ENCODE data around the gene SUPT5H.
"Not testable (repeated sequence)": the region's sequence is repeated elsewhere in the genome, so short reads cannot be mapped to it uniquely, and the experiment has no call there.

The SUPT5H gene

DNA sequence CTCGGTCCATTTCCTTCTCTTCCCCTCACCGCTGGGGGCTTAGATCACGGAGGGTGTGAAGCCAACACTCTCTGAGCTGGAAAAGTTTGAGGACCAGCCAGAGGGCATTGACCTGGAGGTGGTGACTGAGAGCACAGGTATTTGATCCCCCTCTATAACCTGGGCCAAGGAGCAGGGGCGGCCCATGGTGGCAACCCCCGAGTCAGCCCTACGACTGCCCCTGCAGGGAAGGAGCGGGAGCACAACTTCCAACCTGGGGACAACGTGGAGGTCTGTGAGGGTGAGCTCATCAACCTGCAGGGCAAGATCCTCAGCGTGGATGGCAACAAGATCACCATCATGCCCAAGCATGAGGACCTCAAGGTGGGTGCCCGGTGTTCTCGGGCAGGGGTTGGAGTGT, 23.7 kb downstream of the SUPT5H start:
- no peak for DNase-seq

DNA sequence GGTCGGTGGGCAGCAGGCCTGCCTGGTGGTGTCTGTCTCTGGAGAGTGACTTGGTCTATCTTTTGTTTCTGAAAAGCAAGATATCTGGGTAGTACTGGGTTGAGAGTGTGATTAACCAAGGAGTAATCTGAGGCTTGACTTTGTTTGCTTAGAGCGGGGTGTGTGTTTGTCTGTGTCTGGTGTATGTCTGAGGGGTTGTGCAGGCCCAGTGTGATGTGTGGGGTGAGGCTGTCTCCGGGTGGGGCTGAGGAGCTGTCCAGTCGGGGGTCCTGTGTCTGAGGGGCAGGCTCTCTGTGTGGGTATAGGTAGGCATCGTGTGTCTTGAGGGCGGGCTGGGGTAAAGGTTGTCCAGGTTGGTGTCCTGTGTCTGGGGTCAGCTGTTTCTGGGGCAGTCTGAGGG, 24.2 kb downstream of the SUPT5H start:
- no peak for DNase-seq

DNA sequence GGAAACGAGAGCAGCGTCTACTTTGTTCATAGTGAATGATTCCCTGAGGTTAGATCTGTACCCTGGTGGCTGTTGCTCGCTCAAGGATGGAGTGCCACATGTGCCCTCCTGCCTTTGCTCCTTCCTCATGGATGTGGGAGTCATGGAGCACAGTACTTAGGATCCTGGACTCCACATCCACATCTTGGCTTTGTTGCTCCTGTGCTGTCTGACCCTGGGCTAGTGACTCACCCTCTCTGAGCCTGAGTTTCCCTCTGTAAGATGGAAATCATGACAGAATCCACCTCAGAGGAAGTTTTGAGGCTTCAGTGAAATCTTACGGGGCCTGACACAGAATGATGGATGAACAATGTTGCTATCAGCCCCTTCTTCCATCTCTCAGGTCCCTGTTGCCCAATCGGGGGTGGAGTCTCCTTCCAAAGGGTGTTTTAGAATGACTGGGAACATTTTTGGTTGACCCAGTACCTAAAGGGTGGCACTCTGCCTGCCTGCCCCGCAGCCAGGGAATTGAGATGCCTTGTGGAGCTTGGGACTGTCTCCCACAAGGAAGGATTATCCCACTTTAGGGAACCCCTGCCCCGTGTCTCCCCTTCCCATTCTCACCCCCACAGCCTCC, 25.4 kb downstream of the SUPT5H start:
- DNase-seq: no peak

- DNase-seq: no peak
Observed at GRCh38 chr19:39471756-39472536, 26.6 kb downstream of the SUPT5H start.

DNA sequence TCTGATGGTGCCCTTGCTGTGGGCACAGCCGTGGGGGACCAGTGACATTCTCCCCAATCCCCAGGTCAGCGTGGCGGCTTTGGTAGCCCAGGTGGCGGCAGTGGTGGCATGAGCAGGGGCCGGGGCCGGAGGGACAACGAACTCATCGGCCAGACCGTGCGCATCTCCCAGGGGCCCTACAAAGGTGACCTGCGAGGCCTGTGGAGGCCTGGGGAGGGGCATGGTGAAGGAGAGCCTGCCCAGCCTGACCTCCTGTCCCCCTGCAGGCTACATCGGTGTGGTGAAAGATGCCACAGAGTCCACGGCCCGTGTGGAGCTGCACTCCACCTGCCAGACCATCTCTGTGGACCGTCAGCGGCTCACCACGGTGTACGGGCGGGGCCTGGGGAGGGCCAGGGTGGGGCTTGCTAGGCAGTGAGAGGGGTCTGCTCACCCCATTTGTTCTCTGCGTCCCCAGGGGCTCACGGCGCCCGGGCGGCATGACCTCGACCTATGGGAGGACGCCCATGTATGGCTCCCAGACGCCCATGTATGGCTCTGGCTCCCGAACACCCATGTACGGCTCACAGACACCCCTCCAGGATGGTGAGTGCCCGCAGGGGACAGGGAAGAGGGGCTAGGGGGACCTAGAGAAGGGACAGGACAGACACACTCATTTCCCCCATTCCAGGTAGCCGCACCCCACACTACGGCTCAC, 27.5 kb downstream of the SUPT5H start:
- no peak for DNase-seq

- no peak for DNase-seq
Observed at GRCh38 chr19:39473443-39473960, 28.1 kb downstream of the SUPT5H start.

DNA sequence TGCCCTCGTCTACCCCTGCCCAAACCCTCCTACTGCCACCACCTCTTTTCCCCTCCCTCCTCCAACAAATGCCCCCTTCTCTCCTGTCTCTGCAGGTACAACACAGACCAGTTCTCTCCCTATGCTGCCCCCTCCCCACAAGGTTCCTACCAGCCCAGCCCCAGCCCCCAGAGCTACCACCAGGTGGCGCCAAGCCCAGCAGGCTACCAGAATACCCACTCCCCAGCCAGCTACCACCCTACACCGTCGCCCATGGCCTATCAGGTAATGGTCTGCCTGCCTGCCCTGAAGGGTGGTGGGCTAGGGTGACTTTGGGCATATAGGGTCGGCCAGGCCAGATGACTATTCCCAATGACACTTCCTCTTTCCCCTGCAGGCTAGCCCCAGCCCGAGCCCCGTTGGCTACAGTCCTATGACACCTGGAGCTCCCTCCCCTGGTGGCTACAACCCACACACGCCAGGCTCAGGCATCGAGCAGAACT, 28.8 kb downstream of the SUPT5H start:
- peak; percentile 62 for DNase-seq

- DNase-seq: no peak
Observed at GRCh38 chr19:39475748-39476147, 30.4 kb downstream of the SUPT5H start.

DNA sequence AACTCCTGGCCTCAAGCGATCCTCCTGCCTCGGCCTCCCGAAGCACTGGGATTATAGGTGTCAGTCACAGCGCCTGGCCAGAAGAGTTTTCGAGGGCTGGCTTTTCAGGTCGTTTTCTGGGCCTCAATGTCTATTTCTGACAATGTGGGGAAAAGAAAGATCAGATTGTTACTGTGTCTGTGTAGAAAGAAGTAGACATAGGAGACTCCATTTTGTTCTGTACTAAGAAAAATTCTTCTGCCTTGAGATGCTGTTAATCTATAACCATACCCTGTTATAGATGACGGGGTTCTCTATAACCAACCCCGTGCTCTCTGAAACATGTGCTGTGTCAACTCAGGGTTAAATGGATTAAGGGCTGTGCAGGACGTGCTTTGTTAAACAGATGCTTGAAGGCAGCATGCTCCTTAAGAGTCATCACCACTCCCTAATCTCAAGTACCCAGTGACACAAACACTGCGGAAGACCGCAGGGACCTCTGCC, 34.0 kb downstream of the SUPT5H start:
- DNase-seq: not testable (repeated sequence)

DNA sequence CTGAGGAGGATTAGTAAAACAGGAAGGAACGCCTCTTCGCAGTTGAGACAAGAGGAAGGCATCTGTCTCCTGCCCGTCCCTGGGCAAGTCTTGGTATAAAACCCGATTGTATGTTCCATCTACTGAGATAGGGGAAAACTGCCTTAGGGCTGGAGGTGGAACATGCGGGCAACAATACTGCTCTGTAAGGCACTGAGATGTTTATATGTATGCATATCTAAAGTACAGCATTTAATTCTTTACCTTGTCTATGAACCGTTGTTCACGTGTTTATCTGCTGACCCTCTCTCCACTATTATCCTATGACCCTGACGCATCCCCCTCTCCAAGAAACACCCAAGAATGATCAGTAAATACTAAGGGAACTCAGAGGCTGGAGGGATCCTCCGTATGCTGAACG, 34.5 kb downstream of the SUPT5H start:
- DNase-seq: no peak

- peak; percentile 94 for DNase-seq
Observed at GRCh38 chr19:39480337-39481228, 35.2 kb downstream of the SUPT5H start, which contains the start of gene TIMM50. Gene TIMM50 (plus strand): TSS chr19:39480838. CDS start chr19:39480854, 16 bp downstream.

DNA sequence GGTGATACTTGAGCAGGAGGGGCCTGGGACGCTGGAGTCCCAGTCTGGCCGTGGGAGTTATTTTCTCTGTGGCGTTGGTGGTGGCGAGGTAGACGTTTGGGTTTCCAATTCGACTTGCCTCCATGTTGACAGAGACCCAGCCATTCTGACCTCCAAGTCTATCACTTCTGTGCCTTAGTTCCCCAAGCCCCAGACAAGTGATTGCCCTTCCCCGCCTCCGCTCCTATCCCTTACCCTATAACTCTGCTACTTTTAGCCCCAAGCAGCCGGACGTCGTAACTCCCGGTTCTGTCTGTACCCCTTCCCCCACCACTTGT, 35.8 kb downstream of the SUPT5H start:
- no peak for DNase-seq

- no peak for DNase-seq
Observed at GRCh38 chr19:39481676-39482075, 36.3 kb downstream of the SUPT5H start.

GRCh38 chr19:39483141-39483540, 37.8 kb downstream of the SUPT5H start:
- DNase-seq: no peak

GRCh38 chr19:39489756-39490155, 44.4 kb downstream of the SUPT5H start:
- DNase-seq: no peak

GRCh38 chr19:39492225-39492624, 46.8 kb downstream of the SUPT5H start:
- no peak for DNase-seq

DNA sequence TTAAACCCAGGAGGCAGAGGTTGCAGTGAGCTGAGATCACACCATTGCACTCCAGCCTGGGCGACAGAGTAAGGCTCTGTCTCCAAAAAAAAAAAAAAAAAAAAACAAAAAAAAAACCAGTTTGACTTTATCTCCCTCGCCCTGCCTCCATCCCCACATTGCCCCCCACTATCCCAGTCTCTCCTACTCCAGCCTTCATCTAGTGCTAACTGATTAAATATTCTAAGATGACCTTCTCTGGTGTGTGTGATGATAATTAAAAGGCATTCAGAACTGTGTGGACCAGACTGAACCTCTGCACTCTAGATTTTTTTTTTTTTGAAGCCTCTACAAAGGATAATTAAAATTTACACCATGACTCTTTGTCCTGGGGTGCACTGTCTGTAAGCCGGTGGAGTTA, 47.4 kb downstream of the SUPT5H start:
- DNase-seq: no peak

GRCh38 chr19:39494661-39495060, 49.3 kb downstream of the SUPT5H start:
- no peak for DNase-seq

GRCh38 chr19:39496063-39496462, 50.7 kb downstream of the SUPT5H start:
- no peak for DNase-seq

- no peak for DNase-seq
Observed at GRCh38 chr19:39497701-39497995, 52.3 kb downstream of the SUPT5H start.

DNA sequence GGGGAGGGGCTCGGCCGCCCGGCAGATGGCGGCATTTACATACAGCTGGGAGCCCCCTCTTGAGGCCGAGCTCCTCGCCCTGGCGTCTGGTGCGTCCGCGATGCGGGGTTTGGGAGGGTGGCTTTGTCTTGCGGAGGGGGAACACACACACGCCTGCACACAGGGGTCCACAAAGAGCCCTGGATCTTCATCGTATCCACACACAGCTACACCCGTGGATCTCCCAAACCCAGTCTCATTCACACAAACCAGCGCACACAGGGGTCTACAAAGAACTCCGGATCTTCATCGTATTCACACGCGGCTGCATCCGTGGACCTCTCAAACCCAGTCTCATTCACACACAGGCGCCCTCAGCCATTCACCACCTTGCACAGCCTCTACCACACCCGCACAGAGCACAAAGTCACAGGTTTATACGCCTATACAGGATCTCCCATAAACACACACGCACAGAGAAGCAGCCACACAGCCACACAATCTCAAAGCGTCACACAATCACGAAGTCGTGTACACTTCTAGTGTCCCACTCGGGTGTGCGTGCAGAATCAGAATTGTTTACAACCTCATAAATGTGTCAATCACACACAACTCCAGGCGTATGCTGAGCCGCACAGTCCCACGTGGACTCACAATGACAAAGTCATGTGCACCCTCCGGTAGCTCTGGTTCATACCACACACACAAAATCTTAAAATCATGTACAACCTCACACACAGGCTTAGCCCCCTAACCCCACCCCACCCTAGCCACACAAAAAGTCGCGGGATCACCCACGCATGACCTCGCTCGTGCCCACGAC, 52.8 kb downstream of the SUPT5H start:
- DNase-seq: no peak

Measured in CD4-positive, alpha-beta T cell treated with Interleukin-15 for 1 hour (primary cell).